ENCODE results near the gene TM4SF18.

- no peak for TF ChIP-seq YY1 (IDR thresholded peaks at IDR 0.05; ENCODE audit: insufficient read depth, insufficient read length)
- TF ChIP-seq ZNF274 (IDR thresholded peaks at IDR 0.05; ENCODE audit: low read depth, low read length): no peak
Measured at GRCh38 chr3:149288655-149289054, 44.8 kb downstream of the TM4SF18 start.

Measured in NT2/D1 (cell line).